B cell (primary cell): Measurements from ENCODE around the gene CNGA3. TPM values are rescaled to one million over a fixed set of nuclear protein-coding genes. Genes with fewer than 3 reads are reported as not detected.

Experiments
- ATAC-seq: fragments of 200-7000 bp; cut with Tn5 transposase; one replicate; pipeline ENCODE4 v1.10.0; 2021; ENCODE audit warnings: low read depth, mild to moderate bottlenecking, moderate number of reproducible peaks, moderate library complexity
- CTCF ChIA-PET: fragments of 350-600 bp; sonication (Branson Sonifier 250); formaldehyde crosslinking; loops from one replicate; lab custom pipeline; 2021; ENCODE audit warnings: antibody characterized with exemption, inconsistent platforms; lab: Charles Lee
- POLR2A ChIA-PET: fragments of 350-600 bp; sonication (Branson Sonifier 250); formaldehyde crosslinking; loops from one replicate; lab custom pipeline; 2021; ENCODE audit warnings: antibody characterized with exemption; lab: Charles Lee
- DNase-seq: peaks from one replicate; pipeline ENCODE4 v3.0.0; 2013
- H2AFZ ChIP-seq: 2 replicates; pipeline ENCODE4 v1.6.1; 2012; ENCODE audit warnings: mild to moderate bottlenecking, low read depth, low read length; ENCODE audit not compliant: insufficient read depth, poor library complexity, severe bottlenecking
- H3K27ac ChIP-seq, 2 donors: 1 replicate in 1 of 2; 2 replicates in 1 of 2; pipeline ENCODE4 v1.5.1; 2012 to 2013; ENCODE audit warnings: low read length in 2 of 2, mild to moderate bottlenecking in 2 of 2, moderate library complexity in 1 of 2
- H3K27me3 ChIP-seq, 4 experiments: fragments of 200-600 bp in 1 of 4; sonication (generic) in 1 of 4; replicated peaks in 1 of 4; 1 replicate in 2 of 4; 2 replicates in 2 of 4; pipeline versions ENCODE4 v1.6.1 to v1.7.0; 2013 to 2016; ENCODE audit warnings: low read length in 3 of 4, mild to moderate bottlenecking in 2 of 4, mixed read lengths in 1 of 4, moderate library complexity in 1 of 4; ENCODE audit not compliant: insufficient read depth in 4 of 4, control insufficient read depth in 3 of 4; ENCODE audit errors: control extremely low read depth in 1 of 4
- H3K36me3 ChIP-seq, 2 experiments: replicated peaks in 1 of 2; 1 replicate in 1 of 2; 2 replicates in 1 of 2; pipeline versions ENCODE4 v1.6.1 to v1.7.1; 2013; ENCODE audit warnings: low read length in 1 of 2; ENCODE audit not compliant: insufficient read depth in 2 of 2, control insufficient read depth in 1 of 2; ENCODE audit errors: control extremely low read depth in 1 of 2, extremely low read depth in 1 of 2
- H3K4me1 ChIP-seq, 2 donors: fragments of 200-600 bp in 1 of 2; sonication (generic) in 1 of 2; 1 replicate in 1 of 2; 2 replicates in 1 of 2; pipeline versions ENCODE4 v1.5.1 to v1.6.1; 2013 to 2017; ENCODE audit warnings: low read length in 2 of 2; ENCODE audit not compliant: control insufficient read depth in 2 of 2, insufficient read depth in 2 of 2
- H3K4me2 ChIP-seq: replicated peaks from 2 replicates; pipeline ENCODE3; 2012; ENCODE audit warnings: mild to moderate bottlenecking, low read depth, low read length; ENCODE audit not compliant: poor library complexity, severe bottlenecking
- H3K4me3 ChIP-seq, 5 experiments: fragments of 200-600 bp in 1 of 5; sonication (generic) in 1 of 5; 1 replicate in 3 of 5; 2 replicates in 2 of 5; pipeline versions ENCODE4 v1.5.1 to v1.7.0; 2011 to 2016; ENCODE audit warnings: low read length in 4 of 5, mild to moderate bottlenecking in 4 of 5, low read depth in 2 of 5, control low read depth in 1 of 5, moderate library complexity in 1 of 5; ENCODE audit not compliant: insufficient read depth in 1 of 5; ENCODE audit errors: control extremely low read depth in 1 of 5, extremely low read depth in 1 of 5
- H3K79me2 ChIP-seq: fragments of 200-600 bp; sonication (generic); one replicate; pipeline ENCODE4 v1.6.0; 2016; ENCODE audit warnings: low read length; ENCODE audit not compliant: control insufficient read depth, insufficient read depth
- H3K9ac ChIP-seq: fragments of 200-600 bp; sonication (generic); 2 replicates; pipeline ENCODE4 v1.6.1; 2017; ENCODE audit warnings: mild to moderate bottlenecking, low read length, moderate library complexity
- H3K9me3 ChIP-seq, 3 donors: one replicate each; pipeline versions ENCODE4 v1.6.1 to v1.7.1; 2013; ENCODE audit warnings: low read length in 2 of 3; ENCODE audit not compliant: control insufficient read depth in 2 of 3, insufficient read depth in 1 of 3; ENCODE audit errors: control extremely low read depth in 1 of 3
- H4K20me1 ChIP-seq: 2 replicates; pipeline ENCODE4 v1.6.0; 2012; ENCODE audit warnings: mild to moderate bottlenecking, low read length; ENCODE audit not compliant: insufficient read depth, control insufficient read depth, poor library complexity, severe bottlenecking
- H3K27ac Mint-ChIP-seq: one replicate; pipeline ENCODE4 v1.8.0; 2021; ENCODE audit warnings: mixed read lengths
- H3K27me3 Mint-ChIP-seq: one replicate; pipeline ENCODE4 v1.8.0; 2021; ENCODE audit warnings: mixed read lengths
- H3K4me1 Mint-ChIP-seq: one replicate; pipeline ENCODE4 v1.8.0; 2021; ENCODE audit warnings: mixed read lengths
- H3K4me3 Mint-ChIP-seq: one replicate; pipeline ENCODE4 v1.8.0; 2021; ENCODE audit warnings: mixed read lengths
- H3K9me3 Mint-ChIP-seq: one replicate; pipeline ENCODE4 v1.8.0; 2022; ENCODE audit warnings: mixed read lengths; ENCODE audit not compliant: insufficient read depth
- CTCF ChIP-seq: fragments of 200-600 bp; IDR thresholded peaks from one replicate; pipeline ENCODE4 v1.8.0; 2022; ENCODE audit warnings: antibody characterized with exemption, mild to moderate bottlenecking
- EZH2 ChIP-seq: IDR thresholded peaks from 2 replicates; pipeline ENCODE4 v1.6.1; 2012; ENCODE audit warnings: borderline replicate concordance, low read depth, mild to moderate bottlenecking, moderate library complexity, low read length; ENCODE audit not compliant: insufficient read depth, poor library complexity, severe bottlenecking
- WGBS: methylation state at CpG from one replicate; pipeline ENCODE4 v1.1.5; 2013; ENCODE audit warnings: missing lambda C conversion rate; ENCODE audit not compliant: insufficient coverage; 5-methylcytosine and 5-hydroxymethylcytosine counted together
- intact Hi-C: fragments of 100-400 bp; cut with micrococcal nuclease; formaldehyde crosslinking; loops from one replicate; pipeline ENCODE4 v1.10.0; 2022
- polyA plus RNA-seq: library from polyadenylated mRNA; depleted of rRNA; stranded (reverse); fragments of >200 nt; gene quantifications from 2 replicates; pipeline ENCODE4 v1.2.3, GENCODE V29; 2012
- total RNA-seq, 2 donors: library from RNA; stranded (reverse); fragments of 120-200 nt in 1 of 2; gene quantifications; 1 replicate in 1 of 2; 2 replicates in 1 of 2; pipeline versions ENCODE4 v1.2.3 to v1.2.4, GENCODE V29; 2013 to 2022

The CNGA3 gene
- total and polyA plus RNA-seq, 2 donors (not counting 1 experiment from before 2014, with no cell fraction given) = not detected

GRCh38 chr2:98311090-98311489, 35.2 kb upstream of the CNGA3 start:
- Mint-ChIP-seq H3K4me3 (no peak overlapping the region), H3K27me3 (peaks cover 53% of the 10 kb centered on the region), H3K27ac (no peak overlapping the region), H3K9me3 (no peaks in the 10 kb centered on the region), H3K4me1 (no peaks in the 10 kb centered on the region)
- CTCF ChIA-PET = no interaction called here
- 100% methylated on average over 2 of the region's 3 CpGs for WGBS
- Histone ChIP-seq H3K4me1 (no peaks in the 10 kb centered on the region), H3K27ac (no peak overlapping the region), H3K27me3 (peaks cover 0 to 6% (median 2%) of the 10 kb centered on the region in 4 experiments), H3K4me2 (no peak overlapping the region), H3K36me3 (no peaks in the 10 kb centered on the region), H3K79me2 (no peaks in the 10 kb centered on the region), H2AFZ (no peak overlapping the region), H3K4me3 (no peak overlapping the region), H3K9ac (no peak overlapping the region), H3K9me3 (no peaks in the 10 kb centered on the region), H4K20me1 (no peaks in the 10 kb centered on the region)
- no peak for ATAC-seq
- no peak for DNase-seq
- POLR2A ChIA-PET = no interaction called here
- intact Hi-C loops = no loop called here
- TF ChIP-seq CTCF = no peak
- no peak for TF ChIP-seq EZH2

GRCh38 chr2:98311771-98312545, 34.3 kb upstream of the CNGA3 start:
- no peaks in the 10 kb centered on the region for H3K9me3 Mint-ChIP-seq
- Histone ChIP-seq H3K79me2 (no peaks in the 10 kb centered on the region), H4K20me1 (no peaks in the 10 kb centered on the region), H3K9ac (no peak overlapping the region), H3K4me1 (no peaks in the 10 kb centered on the region), H3K4me2 (no peak overlapping the region), H3K4me3 (no peak overlapping the region), H3K27me3 (peaks cover 0 to 6% (median 2%) of the 10 kb centered on the region in 4 experiments), H2AFZ (no peak overlapping the region), H3K27ac (no peak overlapping the region), H3K36me3 (no peaks in the 10 kb centered on the region), H3K9me3 (no peaks in the 10 kb centered on the region)
- DNase-seq = no peak
- ChIA-PET POLR2A (no interaction called here), CTCF (no interaction called here)
- peaks cover 49% of the 10 kb centered on the region for H3K27me3 Mint-ChIP-seq
- WGBS = 87% methylated on average over 23 of the region's 33 CpGs
- H3K27ac Mint-ChIP-seq = no peak overlapping the region
- H3K4me1 Mint-ChIP-seq = no peaks in the 10 kb centered on the region
- TF ChIP-seq EZH2 (no peak), CTCF (no peak)
- H3K4me3 Mint-ChIP-seq = no peak overlapping the region
- ATAC-seq = no peak
- intact Hi-C loops = no loop called here
